SJSA1 (cell line): ENCODE measurements around the gene PDE3A. TPM values are rescaled to one million over a fixed set of nuclear protein-coding genes. Genes with fewer than 3 reads are reported as not detected.
"Not testable (repeated sequence)": the region's sequence is repeated elsewhere in the genome, so short reads cannot be mapped to it uniquely, and the experiment has no call there.

Experiments
- DNase-seq, 2 experiments: peaks; one replicate each; pipeline ENCODE4 v3.0.0-alpha.2; 2015 to 2020; ENCODE audit warnings: low spot score in 2 of 2, low read depth in 1 of 2
- H3K27ac ChIP-seq: fragments of 250-450 bp; sonication (Bioruptor Pico); 2 replicates; pipeline ENCODE4 v1.5.1; 2020; ENCODE audit warnings: mild to moderate bottlenecking, moderate library complexity
- H3K27me3 ChIP-seq: fragments of 250-450 bp; sonication (Bioruptor Pico); replicated peaks from 2 replicates; pipeline ENCODE4 v1.5.1; 2020; ENCODE audit warnings: mild to moderate bottlenecking, moderate library complexity
- H3K36me3 ChIP-seq: fragments of 250-450 bp; sonication (Bioruptor Pico); 2 replicates; pipeline ENCODE4 v1.5.1; 2020; ENCODE audit warnings: mild to moderate bottlenecking
- H3K4me1 ChIP-seq: fragments of 250-450 bp; sonication (Bioruptor Pico); replicated peaks from 2 replicates; pipeline ENCODE4 v1.6.1; 2021; ENCODE audit warnings: mild to moderate bottlenecking
- H3K4me3 ChIP-seq: fragments of 250-450 bp; sonication (Bioruptor Pico); 2 replicates; pipeline ENCODE4 v1.5.1; 2020; ENCODE audit warnings: mild to moderate bottlenecking
- H3K9me3 ChIP-seq: fragments of 250-450 bp; sonication (Bioruptor Pico); replicated peaks from 2 replicates; pipeline ENCODE4 v1.5.1; 2020; ENCODE audit warnings: mild to moderate bottlenecking
- total RNA-seq: library from RNA; depleted of rRNA; stranded (reverse); fragments of >200 nt; shearing (Covaris generic); gene quantifications from 2 replicates; pipeline ENCODE4 v1.2.3, GENCODE V29; 2014

Gene PDE3A
- total RNA-seq, 1 experiment from 2014 or later, result 0.13 TPM

DNA sequence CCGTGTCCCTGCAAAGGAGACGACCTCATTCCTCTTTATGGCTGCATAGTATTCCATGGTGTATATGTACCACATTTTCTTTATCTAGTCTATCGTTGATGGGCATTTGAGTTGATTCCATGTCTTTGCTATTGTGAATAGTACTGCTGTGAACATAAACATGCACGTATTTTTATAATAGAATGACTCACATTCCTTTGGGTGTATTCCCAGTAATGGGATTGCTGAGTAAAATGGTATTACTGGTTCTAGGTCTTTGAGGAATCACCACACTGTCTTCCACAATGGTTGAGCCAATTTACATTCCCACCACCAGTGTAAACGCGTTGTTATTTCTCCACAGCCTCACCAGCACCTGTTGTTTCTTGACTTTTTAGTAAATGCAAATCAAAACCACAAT is 16.5 kb downstream of the PDE3A start:
- DNase-seq, H3K4me1 ChIP-seq, H3K36me3 ChIP-seq, H3K27ac ChIP-seq, H3K4me3 ChIP-seq, H3K9me3 ChIP-seq, H3K27me3 ChIP-seq: not testable (repeated sequence)

DNA sequence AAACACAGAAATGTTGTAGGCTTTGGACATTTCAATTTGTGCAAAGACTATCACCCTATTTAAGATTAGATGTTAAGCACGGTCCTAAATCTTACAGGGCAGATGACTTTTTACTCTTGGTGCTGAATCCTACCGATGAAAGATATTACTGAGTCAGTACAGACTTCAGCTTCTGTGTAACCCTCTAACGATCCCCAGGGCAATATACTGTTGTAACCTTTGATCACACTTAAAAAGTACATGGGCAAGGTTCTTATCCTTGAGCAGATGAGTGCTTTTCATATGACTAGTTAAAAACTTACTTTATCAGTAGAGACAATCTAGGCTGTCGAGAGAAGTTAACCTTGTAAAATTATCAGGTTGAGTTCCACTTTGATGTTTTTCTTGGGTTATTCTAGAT is 22.5 kb downstream of the PDE3A start:
- DNase-seq, result no peak
- Histone ChIP-seq H3K27ac (no peak overlapping the region), H3K36me3 (no peaks in the 10 kb centered on the region), H3K27me3 (no peaks in the 10 kb centered on the region), H3K4me3 (no peak overlapping the region), H3K9me3 (no peaks in the 10 kb centered on the region), H3K4me1 (no peaks in the 10 kb centered on the region)

DNA sequence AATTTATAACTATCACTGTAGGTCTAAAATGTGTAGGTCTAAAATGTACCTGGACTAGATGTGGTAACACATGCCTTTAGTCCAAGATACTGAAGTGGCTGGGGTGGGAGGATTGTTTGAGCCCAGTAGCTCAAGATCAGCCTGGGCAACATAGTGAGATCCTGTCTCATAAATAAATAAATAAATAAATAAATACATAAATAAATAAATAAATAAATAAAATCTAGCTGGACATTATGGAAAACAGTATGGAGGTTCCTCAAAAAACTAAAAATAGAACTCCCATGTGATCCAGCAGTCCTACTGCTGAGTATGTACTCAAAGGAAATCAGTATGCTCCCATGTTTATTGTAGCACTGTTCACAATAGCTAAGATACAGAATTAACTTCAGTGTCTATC is 24.0 kb downstream of the PDE3A start:
- no peaks in the 10 kb centered on the region for H3K4me1 ChIP-seq
- H3K36me3 ChIP-seq, result no peaks in the 10 kb centered on the region
- no peak overlapping the region for H3K27ac ChIP-seq
- no peak for DNase-seq
- H3K9me3 ChIP-seq, result no peaks in the 10 kb centered on the region
- no peak overlapping the region for H3K4me3 ChIP-seq
- no peaks in the 10 kb centered on the region for H3K27me3 ChIP-seq

DNA sequence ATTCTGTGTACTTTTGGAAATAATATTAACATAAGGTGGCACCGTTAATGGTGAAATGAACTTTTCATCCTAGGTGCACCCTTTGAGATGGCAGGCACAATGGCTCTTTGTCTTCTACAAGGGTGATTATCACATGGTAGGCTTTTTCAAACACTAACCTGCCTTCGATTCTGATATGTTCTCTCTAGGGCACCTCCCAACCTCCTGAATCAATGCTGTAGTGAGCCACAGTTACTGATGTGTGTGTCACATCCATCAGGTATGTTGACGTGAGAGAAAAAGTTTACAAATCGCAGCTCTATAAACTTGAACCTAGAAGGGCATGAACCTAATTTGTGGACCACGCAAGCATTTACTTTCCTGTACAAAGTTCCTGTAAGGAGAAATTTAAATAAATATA is 25.4 kb downstream of the PDE3A start:
- no peaks in the 10 kb centered on the region for H3K9me3 ChIP-seq
- no peaks in the 10 kb centered on the region for H3K4me1 ChIP-seq
- DNase-seq, result no peak
- no peak overlapping the region for H3K27ac ChIP-seq
- no peaks in the 10 kb centered on the region for H3K36me3 ChIP-seq
- H3K4me3 ChIP-seq, result no peak overlapping the region
- no peaks in the 10 kb centered on the region for H3K27me3 ChIP-seq

DNA sequence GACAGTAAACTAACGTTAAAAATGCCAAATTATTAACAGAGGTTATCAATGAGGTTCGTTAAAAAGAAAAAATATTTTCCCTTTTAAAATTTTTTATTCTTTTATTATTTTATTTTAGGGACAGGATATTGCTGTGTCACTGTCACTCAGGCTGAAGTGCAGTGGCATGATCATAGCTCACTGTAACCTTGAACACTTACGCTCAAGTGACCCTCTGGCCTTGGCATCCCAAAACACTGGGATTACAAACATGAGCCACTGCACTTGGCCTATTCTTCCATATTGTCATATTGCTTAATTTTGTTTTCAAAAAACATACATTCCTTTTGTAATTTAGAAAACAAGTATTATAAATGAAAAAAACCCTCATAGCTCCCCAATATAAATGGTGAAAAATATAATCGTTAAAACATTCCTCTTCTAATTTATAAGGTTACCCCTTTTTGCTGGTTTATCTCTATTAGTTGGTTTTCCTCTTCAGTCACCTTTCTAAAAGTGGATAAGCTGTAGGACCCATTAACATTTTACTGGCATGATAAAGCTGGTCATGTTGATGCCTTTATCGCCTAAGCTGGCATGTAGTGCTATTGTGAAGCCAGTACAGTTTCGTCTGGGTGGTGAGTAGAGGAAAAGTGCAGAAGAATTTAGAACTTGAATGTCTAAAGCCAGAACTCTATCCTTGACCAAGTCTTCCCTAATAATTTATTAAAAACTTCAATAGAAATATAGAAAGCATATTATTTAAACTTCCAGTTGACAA is 27.6 kb downstream of the PDE3A start:
- Histone ChIP-seq H3K36me3 (no peaks in the 10 kb centered on the region), H3K9me3 (no peaks in the 10 kb centered on the region), H3K27ac (no peak overlapping the region), H3K27me3 (no peaks in the 10 kb centered on the region), H3K4me3 (no peak overlapping the region), H3K4me1 (no peaks in the 10 kb centered on the region)
- DNase-seq, result no peak

DNA sequence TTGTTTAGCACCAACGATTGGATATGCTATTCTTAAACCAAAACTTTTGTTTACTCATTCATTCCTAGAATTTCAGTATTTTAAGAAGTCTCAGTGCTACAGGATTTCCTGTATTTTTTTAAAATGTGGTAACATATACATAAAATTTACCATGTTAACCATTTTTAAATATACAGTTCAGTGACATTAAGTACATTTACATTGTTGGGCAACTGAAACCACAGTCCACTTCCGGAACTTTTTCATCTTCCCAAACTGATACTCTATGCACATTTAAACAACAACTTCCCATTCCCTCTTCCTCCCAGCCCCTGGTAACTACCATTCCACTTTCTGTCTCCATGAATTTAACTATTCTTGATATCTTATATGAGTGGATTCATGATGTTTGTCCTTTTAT is 30.3 kb downstream of the PDE3A start:
- no peak overlapping the region for H3K27ac ChIP-seq
- H3K4me1 ChIP-seq, result no peaks in the 10 kb centered on the region
- H3K36me3 ChIP-seq, result no peaks in the 10 kb centered on the region
- no peak overlapping the region for H3K4me3 ChIP-seq
- H3K9me3 ChIP-seq, result no peaks in the 10 kb centered on the region
- no peaks in the 10 kb centered on the region for H3K27me3 ChIP-seq
- DNase-seq, result no peak

DNA sequence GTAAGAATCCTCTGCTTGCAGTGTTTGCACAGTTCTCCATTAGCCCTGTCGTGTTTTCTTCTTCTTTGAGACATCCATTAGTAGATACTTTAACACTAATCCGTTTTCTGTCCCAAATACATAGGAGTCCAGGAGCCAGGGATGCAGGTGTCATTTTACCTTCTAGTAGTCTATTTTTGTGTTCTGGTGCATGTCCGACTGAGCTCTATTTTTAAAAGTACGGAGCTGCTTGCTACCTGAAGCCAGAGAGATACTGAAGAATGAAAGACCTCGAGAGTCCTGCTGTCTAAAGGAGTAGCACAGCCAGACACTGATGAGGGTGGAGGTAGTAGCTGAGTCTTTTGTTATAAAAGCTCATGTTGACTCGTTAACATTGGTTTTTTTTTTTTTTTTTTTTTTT is 31.7 kb downstream of the PDE3A start:
- DNase-seq, result no peak
- H3K9me3 ChIP-seq, result no peaks in the 10 kb centered on the region
- no peaks in the 10 kb centered on the region for H3K4me1 ChIP-seq
- no peaks in the 10 kb centered on the region for H3K36me3 ChIP-seq
- H3K27me3 ChIP-seq, result no peaks in the 10 kb centered on the region
- H3K4me3 ChIP-seq, result no peak overlapping the region
- no peak overlapping the region for H3K27ac ChIP-seq

DNA sequence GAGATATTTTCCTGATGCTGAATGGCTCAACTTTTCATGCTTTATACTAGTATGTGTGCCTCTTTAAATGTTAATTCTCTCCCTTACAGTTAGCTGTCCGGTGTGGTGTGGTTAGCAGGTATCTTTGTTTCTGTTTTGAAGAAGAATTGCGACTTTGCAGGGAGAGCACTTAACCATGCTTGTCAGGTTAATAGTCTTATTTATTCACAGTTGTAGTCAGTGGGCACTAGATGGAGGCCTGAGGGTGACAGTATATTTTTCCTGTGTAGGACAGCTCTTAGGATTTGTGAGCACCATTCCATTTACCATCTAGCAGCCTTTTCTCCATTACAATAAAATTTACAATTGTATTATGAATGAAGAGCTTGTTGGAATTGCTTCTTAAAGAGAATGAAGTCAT is 34.9 kb downstream of the PDE3A start:
- no peak overlapping the region for H3K27ac ChIP-seq

DNA sequence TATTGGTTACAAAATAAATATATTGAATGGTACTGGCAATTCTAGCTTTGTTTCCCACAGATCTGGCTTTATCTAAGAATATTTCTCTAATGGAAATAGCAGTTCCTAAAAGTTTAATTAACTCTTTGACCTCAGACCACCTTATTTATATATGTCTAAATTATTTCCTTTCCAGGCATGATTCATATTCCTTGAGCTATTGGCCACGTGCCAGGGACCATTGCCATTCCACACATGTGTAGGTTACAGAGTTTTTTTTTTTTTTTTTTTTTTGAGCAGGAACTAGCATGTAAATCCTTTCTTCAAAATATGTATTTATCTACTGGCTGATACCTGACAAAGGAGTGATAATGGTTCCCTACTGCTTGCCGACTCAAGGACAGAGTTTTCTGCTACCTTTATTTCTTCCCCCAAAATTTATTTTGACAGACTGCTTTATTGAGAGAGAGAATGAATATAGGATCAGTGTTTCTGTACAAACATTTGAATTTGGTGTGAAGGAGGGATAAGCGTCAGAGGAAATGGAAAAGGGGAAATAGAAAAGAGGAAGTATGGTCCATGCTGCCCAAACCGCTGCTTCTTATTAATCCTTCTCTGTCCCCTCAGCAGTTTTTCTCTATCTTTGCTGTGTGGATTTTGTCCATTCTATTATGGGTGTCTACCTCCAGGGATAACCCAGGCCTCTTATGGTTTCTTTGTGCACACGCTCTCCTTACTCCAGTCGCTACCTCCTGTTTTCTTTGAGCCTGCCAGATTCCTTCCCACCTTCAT is 36.4 kb downstream of the PDE3A start:
- Histone ChIP-seq H3K4me3 (no peak overlapping the region), H3K9me3 (no peaks in the 10 kb centered on the region), H3K4me1 (no peaks in the 10 kb centered on the region), H3K27ac (no peak overlapping the region), H3K27me3 (no peaks in the 10 kb centered on the region), H3K36me3 (no peaks in the 10 kb centered on the region)
- DNase-seq, result no peak

More for the DNA sequence above, 34.9 kb downstream of the PDE3A start:
- Histone ChIP-seq H3K4me1 (no peaks in the 10 kb centered on the region), H3K27me3 (no peaks in the 10 kb centered on the region), H3K4me3 (no peak overlapping the region), H3K36me3 (no peaks in the 10 kb centered on the region), H3K9me3 (no peaks in the 10 kb centered on the region)
- DNase-seq, result no peak

DNA sequence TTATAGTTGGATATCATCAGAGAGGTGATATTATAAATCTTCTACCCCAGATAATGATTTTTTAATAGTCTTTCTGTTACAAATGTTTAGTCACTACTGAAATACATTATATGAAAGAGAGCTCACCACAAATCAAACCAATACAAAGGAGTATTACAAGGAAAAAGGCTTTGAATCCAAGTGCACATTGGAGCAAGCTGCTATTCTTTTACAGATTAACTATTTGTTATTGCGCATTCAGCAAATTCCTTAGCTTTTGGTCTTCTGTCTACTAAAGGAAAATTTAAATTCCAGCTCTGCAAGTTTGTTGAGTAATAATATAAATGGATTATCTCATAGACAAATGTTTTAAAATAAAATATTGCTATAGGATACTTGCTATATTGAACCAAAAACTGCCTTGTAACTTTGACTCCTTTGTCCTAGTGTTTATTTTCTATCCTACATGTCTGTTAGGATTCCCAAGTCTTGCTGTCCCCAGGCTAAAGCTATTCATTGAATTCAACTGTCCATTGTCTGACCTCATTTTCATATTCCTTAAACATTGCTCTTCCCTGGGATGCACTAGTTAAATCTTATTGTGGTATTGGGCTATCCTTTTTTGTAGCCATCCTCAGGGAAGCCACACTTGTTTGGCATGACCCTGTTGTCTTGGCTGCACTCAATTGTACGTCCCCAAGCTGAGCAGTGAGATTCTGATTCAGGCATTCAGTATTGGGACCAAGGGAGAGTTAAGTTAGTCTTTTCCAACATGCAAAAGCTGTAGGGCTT is 41.5 kb downstream of the PDE3A start:
- Histone ChIP-seq H3K36me3 (no peaks in the 10 kb centered on the region), H3K4me3 (no peak overlapping the region), H3K27ac (no peak overlapping the region), H3K27me3 (no peaks in the 10 kb centered on the region), H3K4me1 (no peaks in the 10 kb centered on the region), H3K9me3 (no peaks in the 10 kb centered on the region)
- no peak for DNase-seq

DNA sequence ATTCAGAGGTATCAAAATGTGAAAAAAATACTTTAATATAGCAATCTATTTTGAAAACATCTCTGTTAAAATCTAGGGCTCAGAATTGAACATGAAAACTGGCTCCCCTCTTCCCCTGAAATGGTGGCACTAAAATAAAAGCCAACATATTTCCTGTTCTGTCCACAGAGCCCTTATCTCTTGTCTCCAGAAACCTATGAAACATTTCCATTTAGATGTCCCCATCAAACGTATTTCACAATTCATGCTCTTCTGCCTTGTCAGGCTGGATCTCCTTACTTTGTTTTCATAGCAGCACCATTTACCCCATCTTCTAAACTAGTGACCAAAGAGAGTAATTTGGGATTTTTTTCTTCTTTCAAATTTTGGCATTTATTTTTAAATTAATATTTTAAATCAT is 42.4 kb downstream of the PDE3A start:
- H3K27me3 ChIP-seq, result no peaks in the 10 kb centered on the region
- H3K27ac ChIP-seq, result no peak overlapping the region
- no peak for DNase-seq
- no peak overlapping the region for H3K4me3 ChIP-seq
- H3K4me1 ChIP-seq, result no peaks in the 10 kb centered on the region
- H3K36me3 ChIP-seq, result no peaks in the 10 kb centered on the region
- H3K9me3 ChIP-seq, result no peaks in the 10 kb centered on the region

DNA sequence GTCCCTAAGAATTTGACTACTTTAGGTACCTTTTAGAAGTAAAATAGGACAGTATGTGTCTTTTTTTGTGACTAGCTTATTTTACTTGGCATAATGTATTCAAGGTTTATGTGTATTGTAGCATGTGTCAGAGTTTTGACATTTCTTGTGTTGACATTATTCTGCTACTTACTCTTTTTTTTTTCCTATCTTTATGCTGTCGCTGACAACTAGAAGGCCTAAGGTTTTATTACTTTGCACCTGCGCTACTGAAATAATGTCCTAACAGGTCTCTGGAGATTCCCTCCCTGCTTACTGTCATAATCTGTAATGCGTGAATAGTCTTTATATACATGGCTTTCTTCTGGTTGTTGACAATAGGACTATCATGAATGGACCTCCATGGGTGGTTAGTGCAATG is 43.0 kb downstream of the PDE3A start:
- Histone ChIP-seq H3K4me1 (no peaks in the 10 kb centered on the region), H3K9me3 (no peaks in the 10 kb centered on the region), H3K27ac (no peak overlapping the region), H3K27me3 (no peaks in the 10 kb centered on the region), H3K36me3 (no peaks in the 10 kb centered on the region), H3K4me3 (no peak overlapping the region)
- no peak for DNase-seq

DNA sequence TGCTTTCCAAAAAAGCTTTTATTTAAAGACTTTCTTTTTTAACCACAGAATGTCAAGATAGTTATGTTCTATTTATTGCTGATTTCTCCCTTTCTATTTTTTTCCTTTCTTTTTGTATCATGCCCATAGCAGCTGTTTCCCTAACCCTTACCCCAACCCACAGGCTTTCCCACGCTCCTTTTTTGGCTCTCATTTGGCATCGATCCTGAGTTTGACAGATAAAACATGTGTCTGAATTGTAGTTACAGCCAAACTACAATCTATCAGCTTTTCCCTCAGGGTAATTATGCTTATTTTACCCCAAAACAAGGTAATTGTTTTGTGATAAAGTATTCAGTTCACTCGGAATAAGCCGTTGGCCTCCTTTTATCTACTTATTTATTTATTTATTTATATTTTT is 46.7 kb downstream of the PDE3A start:
- H3K36me3 ChIP-seq, result no peaks in the 10 kb centered on the region
- DNase-seq, result no peak
- H3K27ac ChIP-seq, result no peak overlapping the region
- H3K9me3 ChIP-seq, result no peaks in the 10 kb centered on the region
- no peaks in the 10 kb centered on the region for H3K27me3 ChIP-seq
- no peak overlapping the region for H3K4me3 ChIP-seq
- no peaks in the 10 kb centered on the region for H3K4me1 ChIP-seq

DNA sequence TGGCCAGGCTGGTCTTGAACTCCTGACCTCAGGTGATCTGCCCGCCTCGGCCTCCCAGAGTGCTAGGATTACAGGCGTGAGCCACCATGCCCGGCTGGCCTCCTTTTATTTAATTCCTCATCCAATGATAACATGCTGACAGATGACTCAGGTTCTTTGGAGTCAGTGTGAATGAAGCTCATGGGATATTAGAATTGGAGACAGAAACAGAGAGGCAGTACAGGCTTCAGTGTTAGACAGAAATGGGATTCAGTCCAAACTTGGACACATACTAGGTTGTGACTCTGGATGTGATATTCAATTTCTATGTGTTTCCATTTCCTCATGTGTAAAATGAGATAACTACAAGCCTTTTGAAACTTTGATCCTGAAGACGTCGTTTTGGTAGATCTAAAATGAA is 47.3 kb downstream of the PDE3A start:
- no peaks in the 10 kb centered on the region for H3K27me3 ChIP-seq
- no peaks in the 10 kb centered on the region for H3K4me1 ChIP-seq

More for the DNA sequence above, 47.3 kb downstream of the PDE3A start:
- Histone ChIP-seq H3K4me3 (no peak overlapping the region), H3K27ac (no peak overlapping the region), H3K9me3 (no peaks in the 10 kb centered on the region), H3K36me3 (no peaks in the 10 kb centered on the region)
- no peak for DNase-seq
